ENCODE results near the gene CADM2.
"Not testable (repeated sequence)": the region's sequence is repeated elsewhere in the genome, so short reads cannot be mapped to it uniquely, and the experiment has no call there.

Gene CADM2

GRCh38 chr3:85476891-85477495, 518.2 kb downstream of the CADM2 start:
- no peaks in the 10 kb centered on the region for H3K36me3 ChIP-seq (ENCODE audit: control insufficient read depth in 2 of 2, insufficient read depth in 2 of 2, low read length in 2 of 2)
- H3K9me3 ChIP-seq (ENCODE audit: control insufficient read depth in 2 of 2, low read length in 2 of 2) = no peaks in the 10 kb centered on the region
- no peak overlapping the region for H3K27ac ChIP-seq (ENCODE audit: low read depth in 2 of 2, low read length in 2 of 2)
- H3K4me3 ChIP-seq (ENCODE audit: low read length in 2 of 2) = no peak overlapping the region
- H3K4me1 ChIP-seq (ENCODE audit: control insufficient read depth in 2 of 2, insufficient read depth in 2 of 2, low read length in 2 of 2) = no peaks in the 10 kb centered on the region
- no peaks in the 10 kb centered on the region for H3K27me3 ChIP-seq (ENCODE audit: control insufficient read depth in 2 of 2, insufficient read depth in 2 of 2, low read length in 2 of 2)
- H3K9ac ChIP-seq (ENCODE audit: low read depth in 1 of 2, low read length in 2 of 2) = no peak overlapping the region

- no peaks in the 10 kb centered on the region for H3K4me1 ChIP-seq (ENCODE audit: control insufficient read depth in 2 of 2, insufficient read depth in 2 of 2, low read length in 2 of 2)
- no peaks in the 10 kb centered on the region for H3K9me3 ChIP-seq (ENCODE audit: control insufficient read depth in 2 of 2, low read length in 2 of 2)
- no peaks in the 10 kb centered on the region for H3K36me3 ChIP-seq (ENCODE audit: control insufficient read depth in 2 of 2, insufficient read depth in 2 of 2, low read length in 2 of 2)
- no peak overlapping the region for H3K4me3 ChIP-seq (ENCODE audit: low read length in 2 of 2)
- H3K27ac ChIP-seq (ENCODE audit: low read depth in 2 of 2, low read length in 2 of 2) = no peak overlapping the region
- no peaks in the 10 kb centered on the region for H3K27me3 ChIP-seq (ENCODE audit: control insufficient read depth in 2 of 2, insufficient read depth in 2 of 2, low read length in 2 of 2)
- no peak overlapping the region for H3K9ac ChIP-seq (ENCODE audit: low read depth in 1 of 2, low read length in 2 of 2)
These were observed 522.8 kb downstream of the CADM2 start for GRCh38 chr3:85481411-85482212.

GRCh38 chr3:85482213-85482490, 523.4 kb downstream of the CADM2 start:
- H3K27ac ChIP-seq (ENCODE audit: low read depth in 2 of 2, low read length in 2 of 2) = no peak overlapping the region
- H3K27me3 ChIP-seq (ENCODE audit: control insufficient read depth in 2 of 2, insufficient read depth in 2 of 2, low read length in 2 of 2) = no peaks in the 10 kb centered on the region
- H3K9ac ChIP-seq (ENCODE audit: low read depth in 1 of 2, low read length in 2 of 2) = no peak overlapping the region
- H3K9me3 ChIP-seq (ENCODE audit: control insufficient read depth in 2 of 2, low read length in 2 of 2) = no peaks in the 10 kb centered on the region
- H3K4me1 ChIP-seq (ENCODE audit: control insufficient read depth in 2 of 2, insufficient read depth in 2 of 2, low read length in 2 of 2) = no peaks in the 10 kb centered on the region
- no peak overlapping the region for H3K4me3 ChIP-seq (ENCODE audit: low read length in 2 of 2)
- H3K36me3 ChIP-seq (ENCODE audit: control insufficient read depth in 2 of 2, insufficient read depth in 2 of 2, low read length in 2 of 2) = no peaks in the 10 kb centered on the region

GRCh38 chr3:85483986-85484385, 525.2 kb downstream of the CADM2 start:
- H3K9me3 ChIP-seq (ENCODE audit: control insufficient read depth in 2 of 2, low read length in 2 of 2) = no peaks in the 10 kb centered on the region
- no peak overlapping the region for H3K4me3 ChIP-seq (ENCODE audit: low read length in 2 of 2)
- no peaks in the 10 kb centered on the region for H3K36me3 ChIP-seq (ENCODE audit: control insufficient read depth in 2 of 2, insufficient read depth in 2 of 2, low read length in 2 of 2)
- no peak overlapping the region for H3K9ac ChIP-seq (ENCODE audit: low read depth in 1 of 2, low read length in 2 of 2)
- no peak overlapping the region for H3K27ac ChIP-seq (ENCODE audit: low read depth in 2 of 2, low read length in 2 of 2)
- no peaks in the 10 kb centered on the region for H3K4me1 ChIP-seq (ENCODE audit: control insufficient read depth in 2 of 2, insufficient read depth in 2 of 2, low read length in 2 of 2)
- no peaks in the 10 kb centered on the region for H3K27me3 ChIP-seq (ENCODE audit: control insufficient read depth in 2 of 2, insufficient read depth in 2 of 2, low read length in 2 of 2)

GRCh38 chr3:85487375-85487774, 528.6 kb downstream of the CADM2 start:
- Histone ChIP-seq H3K36me3 (ENCODE audit: control insufficient read depth in 2 of 2, insufficient read depth in 2 of 2, low read length in 2 of 2) (no peaks in the 10 kb centered on the region), H3K9me3 (ENCODE audit: control insufficient read depth in 2 of 2, low read length in 2 of 2) (no peaks in the 10 kb centered on the region), H3K4me3 (ENCODE audit: low read length in 2 of 2) (no peak overlapping the region), H3K27me3 (ENCODE audit: control insufficient read depth in 2 of 2, insufficient read depth in 2 of 2, low read length in 2 of 2) (no peaks in the 10 kb centered on the region), H3K27ac (ENCODE audit: low read depth in 2 of 2, low read length in 2 of 2) (no peak overlapping the region), H3K9ac (ENCODE audit: low read depth in 1 of 2, low read length in 2 of 2) (no peak overlapping the region), H3K4me1 (ENCODE audit: control insufficient read depth in 2 of 2, insufficient read depth in 2 of 2, low read length in 2 of 2) (no peaks in the 10 kb centered on the region)

- Histone ChIP-seq H3K4me3 (ENCODE audit: low read length in 2 of 2) (no peak overlapping the region), H3K27me3 (ENCODE audit: control insufficient read depth in 2 of 2, insufficient read depth in 2 of 2, low read length in 2 of 2) (no peaks in the 10 kb centered on the region), H3K4me1 (ENCODE audit: control insufficient read depth in 2 of 2, insufficient read depth in 2 of 2, low read length in 2 of 2) (no peaks in the 10 kb centered on the region), H3K9ac (ENCODE audit: low read depth in 1 of 2, low read length in 2 of 2) (no peak overlapping the region), H3K9me3 (ENCODE audit: control insufficient read depth in 2 of 2, low read length in 2 of 2) (no peaks in the 10 kb centered on the region), H3K36me3 (ENCODE audit: control insufficient read depth in 2 of 2, insufficient read depth in 2 of 2, low read length in 2 of 2) (no peaks in the 10 kb centered on the region), H3K27ac (ENCODE audit: low read depth in 2 of 2, low read length in 2 of 2) (no peak overlapping the region)
These were observed 536.8 kb downstream of the CADM2 start for GRCh38 chr3:85495602-85496001.

GRCh38 chr3:85498177-85498576, 539.4 kb downstream of the CADM2 start:
- no peak overlapping the region for H3K4me3 ChIP-seq (ENCODE audit: low read length in 2 of 2)
- no peak overlapping the region for H3K27ac ChIP-seq (ENCODE audit: low read depth in 2 of 2, low read length in 2 of 2)
- no peak overlapping the region for H3K9ac ChIP-seq (ENCODE audit: low read depth in 1 of 2, low read length in 2 of 2)
- H3K9me3 ChIP-seq (ENCODE audit: control insufficient read depth in 2 of 2, low read length in 2 of 2) = no peaks in the 10 kb centered on the region
- H3K36me3 ChIP-seq (ENCODE audit: control insufficient read depth in 2 of 2, insufficient read depth in 2 of 2, low read length in 2 of 2) = no peaks in the 10 kb centered on the region
- H3K27me3 ChIP-seq (ENCODE audit: control insufficient read depth in 2 of 2, insufficient read depth in 2 of 2, low read length in 2 of 2) = no peaks in the 10 kb centered on the region
- no peaks in the 10 kb centered on the region for H3K4me1 ChIP-seq (ENCODE audit: control insufficient read depth in 2 of 2, insufficient read depth in 2 of 2, low read length in 2 of 2)

GRCh38 chr3:85502148-85502875, 543.5 kb downstream of the CADM2 start:
- Histone ChIP-seq H3K36me3 (ENCODE audit: control insufficient read depth in 2 of 2, insufficient read depth in 2 of 2, low read length in 2 of 2) (no peaks in the 10 kb centered on the region), H3K27ac (ENCODE audit: low read depth in 2 of 2, low read length in 2 of 2) (no peak overlapping the region), H3K4me3 (ENCODE audit: low read length in 2 of 2) (no peak overlapping the region), H3K4me1 (ENCODE audit: control insufficient read depth in 2 of 2, insufficient read depth in 2 of 2, low read length in 2 of 2) (no peaks in the 10 kb centered on the region), H3K9me3 (ENCODE audit: control insufficient read depth in 2 of 2, low read length in 2 of 2) (no peaks in the 10 kb centered on the region), H3K27me3 (ENCODE audit: control insufficient read depth in 2 of 2, insufficient read depth in 2 of 2, low read length in 2 of 2) (no peaks in the 10 kb centered on the region), H3K9ac (ENCODE audit: low read depth in 1 of 2, low read length in 2 of 2) (no peak overlapping the region)

- H3K4me1 ChIP-seq (ENCODE audit: control insufficient read depth in 2 of 2, insufficient read depth in 2 of 2, low read length in 2 of 2); H3K36me3 ChIP-seq (ENCODE audit: control insufficient read depth in 2 of 2, insufficient read depth in 2 of 2, low read length in 2 of 2); H3K9me3 ChIP-seq (ENCODE audit: control insufficient read depth in 2 of 2, low read length in 2 of 2); H3K9ac ChIP-seq (ENCODE audit: low read depth in 1 of 2, low read length in 2 of 2); H3K4me3 ChIP-seq (ENCODE audit: low read length in 2 of 2); H3K27me3 ChIP-seq (ENCODE audit: control insufficient read depth in 2 of 2, insufficient read depth in 2 of 2, low read length in 2 of 2); H3K27ac ChIP-seq (ENCODE audit: low read depth in 2 of 2, low read length in 2 of 2): not testable (repeated sequence)
These were observed 545.5 kb downstream of the CADM2 start for GRCh38 chr3:85504129-85504784.
